Body of pancreas (tissue), 4 donors: ENCODE measurements around the gene CLIC6. TPM values are rescaled to one million over a fixed set of nuclear protein-coding genes. Genes with fewer than 3 reads are reported as not detected.

Experiments used
- ATAC-seq: fragments of 150-250 bp; one replicate; pipeline ENCODE4 v1.9.1; 2016
- DNase-seq, 4 donors: peaks; one replicate each; pipeline ENCODE4 v3.0.0-alpha.2; 2019
- H3K27ac ChIP-seq, 4 donors: fragments of 200-600 bp; sonication (generic); 1 replicate in 3 of 4; 2 replicates in 1 of 4; pipeline versions ENCODE4 v1.5.1 to v1.6.1; 2016 to 2019; ENCODE audit warnings: mild to moderate bottlenecking in 1 of 4, mixed read lengths in 1 of 4, moderate library complexity in 1 of 4
- H3K27me3 ChIP-seq, 2 donors: fragments of 200-600 bp; sonication (generic); one replicate each; pipeline ENCODE4 v1.6.0; 2016; ENCODE audit warnings: mild to moderate bottlenecking in 1 of 2
- H3K36me3 ChIP-seq, 2 donors: fragments of 200-600 bp; sonication (generic); replicated peaks in 1 of 2; 2 replicates each; pipeline ENCODE4 v1.5.1; 2016; ENCODE audit warnings: low read depth in 2 of 2; ENCODE audit not compliant: insufficient read depth in 1 of 2
- H3K4me1 ChIP-seq: fragments of 200-600 bp; sonication (generic); one replicate; pipeline ENCODE4 v1.6.0; 2016
- H3K4me3 ChIP-seq, 2 donors: fragments of 200-600 bp; sonication (generic); 1 replicate in 1 of 2; 2 replicates in 1 of 2; pipeline ENCODE4 v1.5.1; 2016 to 2019
- H3K9me3 ChIP-seq, 3 donors: fragments of 200-600 bp; sonication (generic); 1 replicate in 2 of 3; 2 replicates in 1 of 3; pipeline ENCODE4 v1.5.1; 2016
- CTCF ChIP-seq, 7 experiments: fragments of 450-650 bp in 4 of 7; fragments of 200-600 bp in 3 of 7; sonication (generic) in 3 of 7; IDR thresholded peaks; one replicate each; pipeline ENCODE4 v1.5.1; 2016 to 2019; ENCODE audit warnings: antibody characterized with exemption in 7 of 7
- POLR2A ChIP-seq, 3 donors: fragments of 450-650 bp; IDR thresholded peaks; one replicate each; pipeline ENCODE4 v1.6.1; 2016; ENCODE audit warnings: antibody characterized with exemption in 3 of 3, mild to moderate bottlenecking in 2 of 3
- WGBS, 2 donors: methylation state at CpG; one replicate each; pipeline ENCODE4 v1.1.5; 2017; 5-methylcytosine and 5-hydroxymethylcytosine counted together
- intact Hi-C: fragments of 100-400 bp; cut with DNase I; formaldehyde crosslinking; loops from one replicate; pipeline ENCODE4 v1.15.1; 2023
- total RNA-seq, 2 donors: library from RNA; depleted of rRNA; stranded (reverse); fragments of >200 nt; gene quantifications; one replicate each; pipeline ENCODE4 v1.1.0, GENCODE V29; 2016

Gene CLIC6
- total RNA-seq, 2 donors from 2014 or later: 0.99 to 1.8 TPM

- intact Hi-C loops: no loop called here
Observed at GRCh38 chr21:34688715-34689114, 19.9 kb downstream of the CLIC6 start.

GRCh38 chr21:34690041-34690792 lies 21.4 kb downstream of the CLIC6 start:
- Histone ChIP-seq H3K4me3 (no peak overlapping the region), H3K27ac (peak overlapping the region in 2 of 4 donors; percentile 26 to 36), H3K9me3 (no peaks in the 10 kb centered on the region), H3K27me3 (no peaks in the 10 kb centered on the region), H3K36me3 (no peaks in the 10 kb centered on the region), H3K4me1 (peaks cover 17% of the 10 kb centered on the region)
- intact Hi-C loops: no loop called here
- 74 to 77% methylated on average over 11 of the region's 11 CpGs for WGBS, 2 donors
- DNase-seq: peak in 2 of 4 donors; percentile 26 to 43
- ATAC-seq: peak; percentile 56
- TF ChIP-seq POLR2A (IDR thresholded peaks at IDR 0.05) (no peak), CTCF (IDR thresholded peaks at IDR 0.05) (peak in 1 of 7 experiments; percentile 19)

More at GRCh38 chr21:34688715-34689114, 19.9 kb downstream of the CLIC6 start:
- ATAC-seq: no peak
- Histone ChIP-seq H3K9me3 (no peaks in the 10 kb centered on the region), H3K4me3 (no peak overlapping the region), H3K36me3 (no peaks in the 10 kb centered on the region), H3K4me1 (peaks cover 17% of the 10 kb centered on the region), H3K27me3 (no peaks in the 10 kb centered on the region), H3K27ac (no peak overlapping the region)
- TF ChIP-seq CTCF (IDR thresholded peaks at IDR 0.05) (no peak), POLR2A (IDR thresholded peaks at IDR 0.05) (no peak)
- DNase-seq: no peak
- WGBS, 2 donors: 87 to 92% methylated on average over 5 of the region's 5 CpGs

GRCh38 chr21:34690793-34691175 lies 22.0 kb downstream of the CLIC6 start:
- intact Hi-C loops: no loop called here
- no peak for ATAC-seq
- 24 to 39% methylated on average over 2 of the region's 2 CpGs for WGBS, 2 donors

GRCh38 chr21:34691390-34692032 lies 22.7 kb downstream of the CLIC6 start:
- Histone ChIP-seq H3K27ac (peak overlapping the region in 1 of 4 donors; percentile 26), H3K9me3 (no peaks in the 10 kb centered on the region), H3K27me3 (no peaks in the 10 kb centered on the region), H3K4me3 (no peak overlapping the region), H3K4me1 (peaks cover 17% of the 10 kb centered on the region), H3K36me3 (no peaks in the 10 kb centered on the region)
- intact Hi-C loops: no loop called here
- TF ChIP-seq POLR2A (IDR thresholded peaks at IDR 0.05) (no peak), CTCF (IDR thresholded peaks at IDR 0.05) (no peak)
- no peak for DNase-seq
- no peak for ATAC-seq
- WGBS, 2 donors: 49 to 50% methylated on average over 5 of the region's 5 CpGs

More at GRCh38 chr21:34690793-34691175, 22.0 kb downstream of the CLIC6 start:
- Histone ChIP-seq H3K36me3 (no peaks in the 10 kb centered on the region), H3K4me3 (no peak overlapping the region), H3K27ac (peak overlapping the region in 1 of 4 donors; percentile 26), H3K27me3 (no peaks in the 10 kb centered on the region), H3K9me3 (no peaks in the 10 kb centered on the region), H3K4me1 (peaks cover 17% of the 10 kb centered on the region)
- no peak for DNase-seq
- no peak for TF ChIP-seq CTCF (IDR thresholded peaks at IDR 0.05)
- no peak for TF ChIP-seq POLR2A (IDR thresholded peaks at IDR 0.05)
